Muscle of arm (tissue), 12 donors: Measurements from ENCODE around the gene ELF5. TPM values are rescaled to one million over a fixed set of nuclear protein-coding genes. Genes with fewer than 3 reads are reported as not detected.

Source experiments
- DNase-seq: peaks from one replicate; pipeline ENCODE4 v3.0.0-alpha.2; 2013
- polyA plus RNA-seq, 12 donors: library from polyadenylated mRNA; unstranded; fragments of 120-200 nt; gene quantifications; one replicate each; pipeline ENCODE4 v1.2.1, GENCODE V29; 2013; ENCODE audit not compliant: insufficient read length in 12 of 12

Gene ELF5
- polyA plus RNA-seq, 12 donors, result 0.07 to 27.7 (median 0.29) TPM; not detected in 3

DNA sequence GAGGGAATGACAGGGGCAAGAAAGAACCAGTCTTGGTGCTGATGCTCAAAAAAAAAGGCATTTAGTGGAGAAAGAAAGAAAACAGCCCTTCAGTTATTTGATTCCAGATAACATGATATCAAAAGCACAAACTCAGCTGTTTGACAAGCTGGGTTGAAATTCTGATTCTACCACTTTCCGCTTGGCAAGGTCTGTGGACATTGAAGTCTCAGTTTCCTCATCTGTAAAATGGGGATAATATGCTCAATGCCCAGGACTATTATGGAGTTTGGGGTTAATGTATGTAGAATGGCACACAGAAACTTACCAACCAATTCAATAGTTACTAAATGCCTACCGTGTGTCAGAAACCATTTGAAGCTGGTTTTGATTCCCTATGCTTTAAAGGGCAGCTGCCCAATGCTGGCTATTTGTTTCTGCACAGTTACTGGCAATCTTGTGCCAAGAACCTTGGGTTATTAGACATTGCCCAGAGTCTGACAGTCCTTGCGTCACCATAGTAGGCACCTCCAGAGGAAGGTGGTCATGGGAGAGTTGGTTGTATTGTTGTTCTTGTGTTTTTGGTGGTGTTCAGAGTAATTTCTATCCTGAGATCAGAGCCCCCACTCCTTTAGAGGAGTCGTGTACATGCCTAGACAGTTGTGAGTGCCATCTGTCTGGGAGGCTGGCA is 19.5 kb downstream of the ELF5 start:
- DNase-seq, result no peak

DNA sequence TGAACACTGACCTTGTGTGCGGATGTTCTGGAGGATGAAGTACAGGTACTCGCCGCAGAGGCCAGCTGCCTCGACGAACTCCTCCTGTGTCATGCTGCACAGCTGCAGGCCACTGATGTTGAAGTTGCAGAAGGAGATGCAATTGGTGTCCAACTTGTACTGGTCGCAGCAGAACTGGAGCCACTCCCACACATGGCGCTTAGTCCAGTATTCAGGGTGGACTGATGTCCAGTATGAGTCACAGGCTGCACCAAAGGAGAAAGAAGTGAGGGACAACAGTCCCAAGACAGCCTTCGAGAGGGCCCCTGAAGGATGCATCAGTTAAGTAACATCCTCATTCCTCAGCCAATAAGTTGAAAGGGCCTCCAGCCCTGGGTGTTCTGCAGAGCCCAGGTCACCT is 20.1 kb downstream of the ELF5 start:
- no peak for DNase-seq

DNA sequence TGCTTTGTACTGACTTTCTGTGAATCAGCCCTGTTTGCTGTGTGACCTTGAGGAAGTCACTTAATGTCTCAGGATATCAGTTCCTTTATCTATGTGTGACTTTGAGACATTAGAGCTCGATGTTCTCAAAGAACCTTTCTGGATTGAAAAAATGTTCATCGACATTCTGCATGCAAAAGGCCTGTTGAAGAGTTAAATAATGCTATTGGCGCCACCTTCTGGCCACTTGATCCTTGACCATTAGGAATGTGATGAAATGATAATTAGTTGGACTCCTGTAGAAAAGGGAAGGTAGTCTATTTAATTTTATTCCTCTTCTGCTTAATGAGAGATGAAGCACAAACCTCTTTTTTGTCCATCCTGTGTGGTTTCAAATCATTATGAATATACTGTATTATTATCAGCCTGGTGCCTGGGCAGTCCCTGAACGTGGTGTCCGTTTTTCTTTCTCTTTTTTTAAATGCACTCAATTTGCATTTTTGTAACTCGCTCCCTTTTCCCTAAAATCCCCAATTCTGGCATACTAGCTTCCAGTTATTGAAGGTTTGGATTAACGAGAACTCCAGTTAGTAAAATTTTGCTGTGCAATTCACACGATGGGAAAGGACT is 20.7 kb downstream of the ELF5 start:
- DNase-seq, result peak; percentile 55

DNA sequence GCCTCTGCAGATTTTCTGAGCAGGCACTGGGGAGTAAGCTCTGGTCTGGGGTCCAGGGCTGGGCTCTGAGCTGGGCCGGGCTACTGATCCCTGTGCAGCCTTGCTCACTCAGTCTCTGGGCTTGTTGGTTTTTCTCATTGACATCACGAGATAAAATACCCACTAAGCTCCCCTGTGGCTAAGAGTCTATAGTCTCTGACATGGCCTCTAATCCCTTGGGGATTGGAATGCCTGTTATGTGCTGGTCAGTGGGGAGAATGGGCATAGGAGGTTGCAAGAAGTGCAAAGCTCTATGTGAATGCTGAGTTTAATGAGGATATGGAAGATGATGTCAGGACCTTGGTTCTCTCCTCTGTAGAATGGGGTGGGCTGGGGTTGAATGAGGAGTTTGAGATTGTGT is 23.3 kb downstream of the ELF5 start:
- no peak for DNase-seq

DNA sequence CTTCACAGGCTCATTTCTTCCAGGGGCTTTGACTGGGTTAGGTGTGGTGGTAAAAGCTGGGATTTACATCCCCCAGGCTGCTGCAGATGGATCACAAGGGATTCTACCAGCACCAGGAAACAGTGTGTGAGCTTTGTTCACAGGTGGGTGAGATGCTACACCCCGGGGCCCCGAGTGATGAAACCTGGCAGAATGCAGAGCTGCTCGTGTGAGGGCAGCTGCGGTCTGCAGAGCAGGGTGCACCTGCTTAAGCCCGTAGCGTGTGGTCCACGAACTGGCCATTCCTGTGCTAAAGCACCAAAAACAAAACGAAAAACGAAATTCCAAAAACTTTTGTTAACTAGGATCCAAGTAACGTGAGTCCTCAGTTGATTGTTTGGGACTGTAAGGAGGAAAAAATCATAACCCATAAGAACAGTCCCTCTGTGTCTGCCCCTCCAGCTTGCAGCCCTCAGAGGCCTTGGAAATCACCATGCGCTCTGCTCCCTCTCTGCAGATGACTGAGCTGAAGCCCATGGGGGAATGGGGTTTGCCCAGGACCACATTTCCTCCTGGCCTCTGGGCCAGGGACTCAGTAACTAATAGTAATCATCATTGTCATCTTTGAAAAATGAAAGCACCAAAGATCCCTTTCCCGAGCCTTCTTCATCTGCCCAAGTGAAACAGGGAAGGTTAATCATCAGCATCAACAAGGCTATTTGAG is 24.6 kb downstream of the ELF5 start:
- DNase-seq, result no peak

DNA sequence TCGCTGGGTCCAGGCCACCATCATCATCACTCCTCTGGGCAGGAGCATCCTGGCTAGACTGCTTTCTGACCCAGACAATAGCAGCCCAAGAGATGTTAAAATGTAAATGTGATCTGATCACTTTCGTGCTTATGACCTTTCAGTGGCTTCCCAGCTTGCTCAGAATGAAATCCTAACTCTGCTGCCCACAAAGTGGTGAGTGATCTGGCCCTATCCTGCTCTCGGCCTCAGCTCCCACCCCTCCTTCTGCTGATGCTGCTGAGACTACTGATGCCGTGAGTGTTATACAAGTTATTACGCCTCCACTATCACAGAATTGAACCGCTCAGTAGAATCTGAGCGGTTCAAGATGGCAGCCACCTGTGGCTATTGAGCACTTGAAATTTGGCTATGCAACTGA is 26.2 kb downstream of the ELF5 start:
- no peak for DNase-seq

DNA sequence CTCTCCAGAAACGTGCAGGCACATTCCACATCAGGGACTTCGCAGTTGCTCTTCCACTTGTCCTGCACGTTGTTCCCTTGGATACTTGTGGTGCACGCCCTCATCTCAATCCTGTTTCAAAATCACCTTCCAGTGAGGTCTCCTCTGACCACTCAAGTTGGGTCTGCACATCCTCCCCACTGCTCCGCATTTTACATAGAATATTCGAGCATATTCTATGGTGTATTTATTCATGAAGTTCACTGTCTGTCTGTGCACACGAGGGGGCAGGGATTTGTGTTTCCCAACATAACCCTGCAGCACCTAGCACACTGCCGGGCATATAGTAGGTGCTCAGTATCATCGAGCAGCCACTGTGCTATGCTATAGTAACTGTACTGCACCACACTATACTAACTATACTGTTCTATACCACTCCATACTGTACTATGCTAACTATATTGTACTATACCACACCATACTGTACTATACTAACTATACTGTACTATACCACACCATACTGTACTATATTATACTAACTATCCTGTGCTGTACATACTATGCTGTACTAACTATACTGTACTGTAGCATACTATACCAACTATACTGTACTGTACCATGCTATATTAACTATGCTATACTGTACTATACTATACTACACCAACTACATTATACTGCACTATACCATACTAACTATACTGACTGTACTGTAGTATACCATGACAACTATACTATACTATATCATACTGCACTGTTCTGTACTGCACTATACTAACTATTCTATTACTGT is 30.3 kb downstream of the ELF5 start:
- DNase-seq, result no peak

DNA sequence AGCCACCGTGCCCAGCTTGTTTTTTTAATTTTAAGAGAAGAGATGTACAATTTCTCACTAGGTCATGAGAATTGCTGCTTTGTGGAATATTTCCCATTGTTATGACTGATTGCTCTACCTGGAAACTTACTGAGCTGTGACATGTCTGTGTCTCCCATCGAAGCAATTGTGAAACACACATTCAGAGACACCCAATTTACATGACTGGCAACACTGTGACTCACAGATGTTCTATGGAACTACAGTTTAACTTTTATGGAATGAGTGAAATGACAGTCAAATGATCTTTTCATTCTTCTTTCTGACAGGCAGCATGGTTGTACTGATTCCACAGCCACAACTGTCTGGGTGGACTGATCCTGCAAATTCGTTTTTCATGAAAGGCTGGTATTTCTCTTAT is 32.3 kb downstream of the ELF5 start:
- no peak for DNase-seq

DNA sequence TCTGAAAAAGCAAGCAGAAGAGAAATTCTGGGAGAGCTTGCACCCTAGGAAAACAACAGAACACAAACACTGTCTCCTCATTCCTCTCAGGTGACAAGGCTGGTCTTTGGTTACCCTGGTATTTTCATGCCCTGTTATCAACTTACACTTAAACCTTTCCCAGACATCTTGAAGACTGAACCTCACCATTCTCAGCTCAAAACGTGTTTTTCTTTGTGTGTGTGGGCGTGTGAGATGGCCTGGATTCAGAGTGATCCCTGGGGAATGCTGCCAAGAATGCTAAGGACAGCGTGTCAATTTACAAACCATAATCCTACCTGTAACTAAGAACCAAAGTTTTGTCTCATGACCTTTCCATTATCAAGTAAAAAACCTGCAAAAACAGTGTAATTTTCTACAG is 33.3 kb downstream of the ELF5 start:
- DNase-seq, result no peak

DNA sequence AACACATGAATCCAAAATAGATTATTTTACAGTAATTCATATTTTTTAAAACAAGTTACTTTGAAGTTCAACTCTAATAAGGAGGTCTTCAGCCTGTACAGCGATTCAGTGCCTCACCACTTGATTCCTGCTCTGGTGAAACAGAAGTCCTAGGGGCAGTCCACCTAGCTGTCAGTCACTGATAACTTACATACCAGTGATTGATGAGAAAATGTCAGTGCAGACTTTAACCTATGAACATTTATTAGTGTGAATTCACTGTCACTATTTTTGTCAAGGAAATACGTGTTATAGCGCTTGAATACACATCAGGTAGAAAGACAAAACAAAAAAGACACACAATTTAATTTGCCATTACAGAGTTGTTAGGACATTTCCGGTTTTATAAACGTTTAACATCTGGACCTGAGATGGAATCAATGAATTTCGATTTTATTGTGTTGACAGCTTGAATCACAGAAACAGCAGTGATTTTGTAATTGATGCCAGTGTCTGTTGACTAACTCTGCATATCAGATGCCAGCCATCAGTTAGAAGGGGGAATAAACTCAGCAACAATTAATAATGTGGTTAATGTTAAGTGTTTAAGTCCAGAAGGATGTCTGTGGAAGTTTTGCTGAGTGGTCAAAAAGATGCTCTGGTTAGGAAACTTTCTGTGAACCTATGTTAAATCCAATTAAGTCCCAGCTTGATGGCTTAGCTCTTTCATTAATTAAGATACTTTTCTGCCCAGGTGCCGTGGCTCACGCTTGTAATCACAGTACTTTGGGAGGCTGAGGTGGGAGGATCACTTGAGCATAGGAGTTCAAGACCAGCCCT is 34.5 kb downstream of the ELF5 start:
- DNase-seq, result no peak

DNA sequence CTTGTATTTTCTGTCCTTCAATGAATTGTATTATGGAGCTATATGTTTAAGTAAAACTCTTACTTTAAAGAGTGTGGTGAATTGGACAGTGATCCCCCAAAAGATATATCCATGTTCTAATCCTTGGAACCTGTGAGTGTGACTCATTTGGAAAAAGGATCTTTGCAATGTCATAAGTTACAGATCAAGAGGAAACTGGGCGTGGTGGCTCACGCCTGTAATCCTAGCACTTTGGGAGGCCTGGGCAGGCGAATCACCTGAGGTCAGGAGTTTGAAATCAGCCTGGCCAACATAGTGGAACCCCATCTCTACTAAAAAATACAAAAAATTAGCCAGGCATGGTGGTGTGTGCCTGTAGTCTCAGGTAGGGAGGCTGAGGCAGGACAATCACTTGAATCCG is 36.7 kb downstream of the ELF5 start:
- no peak for DNase-seq

DNA sequence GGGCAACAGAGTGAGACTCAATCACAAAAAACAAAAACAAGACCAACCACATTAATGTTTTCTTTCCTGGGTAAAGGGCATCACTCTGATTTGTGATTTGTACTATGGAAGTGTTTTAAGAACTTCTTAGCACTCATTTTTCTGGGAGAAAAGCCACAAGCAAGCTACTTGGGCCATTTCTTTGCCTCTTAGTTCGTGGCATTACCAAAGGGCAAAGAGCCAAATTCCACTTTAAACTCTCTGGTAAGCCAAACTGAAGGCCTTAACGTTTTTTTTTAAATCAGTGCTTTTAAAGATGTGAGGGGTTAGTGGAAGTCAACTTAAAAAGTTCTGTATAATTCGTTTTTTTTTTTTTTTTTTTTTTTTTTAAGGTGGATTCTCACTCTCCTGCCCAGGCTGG is 37.9 kb downstream of the ELF5 start:
- no peak for DNase-seq

DNA sequence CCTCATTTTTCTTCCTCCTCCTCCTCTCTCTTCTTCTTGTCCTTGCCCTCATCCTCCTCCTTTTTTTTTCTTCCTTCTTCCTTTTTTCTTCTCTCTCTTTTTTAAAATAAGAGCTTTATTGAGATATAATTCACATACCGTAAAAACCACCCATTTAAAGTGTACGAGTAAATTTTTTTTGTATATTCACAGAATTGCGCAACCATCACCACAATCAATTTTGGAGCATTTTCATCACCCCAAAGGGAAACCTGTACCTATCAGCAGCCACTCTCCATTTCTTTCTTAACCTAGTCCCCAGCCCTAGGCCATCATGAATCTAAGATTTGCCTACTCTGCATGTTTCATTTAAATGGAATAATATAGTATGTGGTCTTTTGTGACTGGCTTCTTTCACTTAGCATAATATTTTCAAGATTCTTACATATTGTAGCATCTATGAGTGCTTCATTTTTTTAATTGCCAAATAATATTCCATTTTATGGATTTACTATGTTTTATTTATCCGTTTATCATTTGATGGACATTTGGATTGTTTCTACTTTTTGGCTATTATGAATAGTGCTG is 39.9 kb downstream of the ELF5 start:
- DNase-seq, result no peak

DNA sequence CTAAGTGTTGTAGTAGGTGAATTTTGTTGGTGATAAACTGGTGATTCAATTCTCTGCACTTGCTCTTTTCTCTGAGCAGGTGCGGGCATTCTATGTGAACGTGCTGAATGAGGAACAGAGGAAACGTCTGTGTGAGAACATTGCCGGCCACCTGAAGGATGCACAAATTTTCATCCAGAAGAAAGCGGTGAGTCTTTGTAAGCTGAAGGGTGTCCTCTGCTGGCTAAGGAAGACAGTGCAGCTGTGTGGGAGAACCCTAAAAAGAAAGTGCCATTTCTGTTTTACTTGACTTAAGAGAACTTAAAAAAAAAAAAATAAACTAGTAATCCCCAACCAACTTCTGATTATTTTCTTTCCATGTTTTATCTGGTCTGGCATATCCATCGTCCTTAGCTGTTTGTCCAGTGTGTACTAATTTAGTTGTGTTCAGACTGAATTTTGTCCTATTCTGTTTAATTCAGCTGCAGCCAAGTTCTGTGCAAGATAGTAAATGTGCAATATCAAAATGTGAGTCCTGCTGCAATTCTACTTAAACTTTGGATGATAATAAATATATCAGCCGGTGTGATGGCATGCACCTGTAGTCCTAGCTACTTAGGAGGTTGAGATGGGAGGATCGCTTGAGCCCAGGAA is 45.3 kb downstream of the ELF5 start:
- no peak for DNase-seq

DNA sequence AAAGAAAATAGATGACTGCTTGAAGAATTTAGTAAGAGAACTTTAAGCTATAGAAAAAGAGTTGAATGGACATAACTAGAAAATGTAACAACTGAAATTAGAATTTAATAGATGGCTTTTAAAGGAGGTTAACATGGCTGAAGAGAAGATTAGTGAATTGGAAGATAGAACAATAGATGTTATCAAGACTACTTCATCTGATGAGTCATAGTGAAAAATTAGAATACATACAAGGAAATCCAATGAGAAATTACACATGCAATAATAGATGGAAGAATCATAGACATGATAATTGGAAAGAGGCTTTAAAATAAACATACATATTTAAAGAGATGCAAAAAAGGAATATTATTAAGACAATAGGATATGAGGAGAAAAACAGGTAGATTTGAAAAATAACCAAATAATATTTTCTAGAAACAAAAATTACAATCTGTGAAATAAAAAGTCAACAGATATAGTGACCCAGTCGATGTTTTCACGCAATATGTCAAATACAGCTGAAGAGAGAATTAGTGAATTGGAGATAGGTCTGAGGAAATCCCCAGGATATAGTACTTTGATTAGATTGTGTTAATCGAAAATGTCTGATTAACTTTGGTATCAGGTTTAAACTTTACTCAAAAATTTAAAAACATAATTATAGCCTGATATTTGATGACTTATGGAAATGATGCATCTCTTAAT is 46.6 kb downstream of the ELF5 start:
- no peak for DNase-seq

DNA sequence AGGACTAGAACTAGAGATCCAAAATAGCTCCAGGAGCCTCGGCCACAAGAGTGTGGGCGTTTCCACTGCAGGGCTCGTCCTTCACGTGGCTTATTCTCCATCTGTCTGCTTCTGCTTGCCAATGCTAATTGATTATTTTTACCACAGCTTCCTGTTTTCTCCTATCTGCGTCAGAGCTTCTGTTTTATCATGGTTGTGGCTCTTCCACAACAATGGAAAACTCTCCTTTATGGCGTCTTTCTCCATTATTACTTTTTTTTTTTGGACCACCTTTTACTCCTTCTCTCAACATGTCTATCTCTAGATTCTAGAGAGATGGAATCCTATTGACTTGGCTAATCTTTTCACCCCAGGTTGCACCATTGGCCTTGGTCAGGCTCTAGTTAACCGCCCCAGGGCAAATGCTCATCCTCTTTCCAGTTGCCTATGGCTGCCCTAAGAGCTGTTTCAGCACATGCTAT is 49.0 kb downstream of the ELF5 start:
- DNase-seq, result no peak

DNA sequence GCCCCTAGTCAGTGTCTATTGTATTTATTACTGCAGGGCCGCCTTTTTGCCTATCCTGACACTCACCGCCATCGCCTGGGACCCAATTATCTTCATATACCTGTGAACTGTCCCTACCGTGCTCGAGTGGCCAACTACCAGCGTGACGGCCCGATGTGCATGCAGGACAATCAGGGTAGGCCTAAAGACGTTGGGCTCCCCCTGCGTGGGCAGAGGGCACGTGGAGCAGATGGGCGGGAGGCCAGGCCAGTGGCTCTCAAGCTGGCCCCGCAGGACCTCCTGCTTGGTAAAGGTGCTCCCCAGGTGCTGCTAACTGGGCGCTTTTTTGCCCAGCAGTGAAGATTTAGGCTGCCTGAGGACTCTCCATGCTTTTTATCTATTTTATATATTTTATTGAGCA is 52.4 kb downstream of the ELF5 start:
- no peak for DNase-seq

DNA sequence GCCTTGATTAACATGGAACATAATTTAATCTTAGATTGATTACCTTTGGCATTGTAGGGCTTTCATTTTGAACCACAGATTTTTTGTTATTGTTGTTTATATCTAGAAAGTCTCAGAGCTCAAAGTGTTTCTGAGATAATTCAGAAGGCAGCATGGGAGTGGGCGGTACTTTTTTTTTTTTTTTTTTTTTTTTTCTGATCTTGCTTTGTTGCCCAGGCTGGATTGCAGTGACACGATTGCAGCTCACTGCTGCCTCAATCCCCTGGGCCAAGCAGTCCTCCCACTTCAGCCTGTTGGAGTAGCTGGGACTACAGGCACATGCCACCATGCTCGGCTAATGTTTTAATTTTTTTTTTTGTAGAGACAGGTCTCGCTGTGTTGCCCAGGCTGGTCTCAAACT is 53.3 kb downstream of the ELF5 start:
- DNase-seq, result no peak

DNA sequence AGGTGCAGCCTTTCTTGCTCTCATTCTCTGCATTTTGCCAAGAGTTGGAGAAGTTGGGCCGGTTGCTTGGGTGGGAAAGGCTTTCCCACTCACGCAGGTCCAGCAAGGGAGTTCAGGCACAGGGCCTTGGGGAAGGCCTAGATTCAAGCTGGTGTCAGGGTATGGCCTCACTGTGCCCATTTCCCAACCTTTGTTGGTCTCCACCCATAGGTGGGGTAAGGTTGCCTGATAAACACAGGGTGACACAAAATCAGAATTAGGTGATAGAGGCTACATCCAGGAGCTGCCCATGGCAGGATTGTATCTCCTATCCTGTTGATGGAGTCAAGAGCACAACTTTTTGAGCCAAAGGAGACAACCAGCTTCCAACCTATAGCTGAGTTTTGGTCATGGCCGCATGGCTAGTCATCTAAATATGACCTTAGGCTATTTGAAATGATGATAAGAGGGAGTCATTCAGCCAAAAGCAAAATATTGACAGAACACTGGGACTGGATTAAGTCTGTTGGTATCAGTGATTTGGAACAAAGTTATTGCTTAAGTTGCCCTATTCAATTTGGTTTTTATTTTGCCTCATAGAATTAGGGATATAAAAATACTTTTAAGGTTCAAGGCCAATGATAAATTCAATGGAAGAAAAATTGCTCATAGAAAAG is 54.0 kb downstream of the ELF5 start:
- no peak for DNase-seq

DNA sequence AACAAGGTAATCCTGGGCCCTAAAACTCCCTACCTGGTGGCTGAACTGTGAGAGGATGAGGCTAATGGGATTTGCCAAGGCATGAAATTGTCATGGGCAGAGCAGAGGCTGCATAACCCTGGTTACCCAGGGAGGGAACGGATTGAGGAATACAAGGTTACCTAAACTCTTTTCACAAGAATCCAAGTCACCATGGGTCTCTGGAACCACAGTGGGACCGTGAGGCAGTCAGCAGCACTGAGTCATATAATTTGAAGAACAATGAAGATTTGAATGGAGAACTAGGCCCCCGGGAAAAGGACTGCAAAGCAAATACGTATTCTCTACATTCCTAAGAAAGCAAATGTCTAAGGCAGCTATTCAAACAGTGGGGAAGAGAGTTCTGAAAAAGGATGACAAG is 55.1 kb downstream of the ELF5 start:
- DNase-seq, result no peak
